Measurements from ENCODE around the gene RARG. TPM values are rescaled to one million over a fixed set of nuclear protein-coding genes. Genes with fewer than 3 reads are reported as not detected.

The RARG gene
- total and polyA plus RNA-seq, 12 donors: 3.8 to 36.4 (median 24.8) TPM

DNA sequence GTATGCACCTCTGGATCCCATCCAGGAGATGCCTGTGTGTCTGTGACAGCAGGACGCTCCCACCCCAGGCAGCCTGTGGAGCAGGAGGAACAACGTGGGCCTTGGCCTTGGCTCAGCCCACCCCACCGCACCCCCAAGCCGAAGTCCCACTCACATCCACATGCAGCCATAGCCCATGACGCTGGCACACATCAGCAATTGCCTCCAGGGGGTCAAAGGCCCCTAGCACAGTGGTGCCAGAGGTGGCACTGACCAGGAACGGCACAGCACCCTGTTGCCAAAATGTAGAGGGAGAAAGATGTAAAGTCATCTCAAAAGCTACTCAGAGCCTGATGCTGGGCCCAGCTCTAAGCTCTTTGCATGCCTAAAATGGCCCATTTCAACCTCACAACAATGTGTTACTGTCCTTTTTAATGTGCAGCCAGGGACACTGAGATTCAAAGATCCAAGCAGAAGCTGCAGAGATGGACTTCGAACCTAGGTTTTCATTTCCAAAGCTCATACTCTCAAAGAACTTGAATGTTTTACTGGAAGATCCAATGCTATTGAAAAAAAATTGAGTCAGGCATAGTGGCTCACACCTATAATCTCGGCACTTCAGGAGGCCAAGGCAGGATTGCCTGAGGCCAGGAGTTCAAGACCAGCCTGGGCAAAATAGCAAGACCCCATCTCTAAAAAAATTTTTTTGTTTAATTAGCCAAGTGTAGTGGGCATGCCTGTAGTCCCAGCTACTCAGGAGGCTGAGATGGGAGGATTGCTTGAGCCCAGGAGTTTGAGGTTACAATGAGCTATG, 70.7 kb downstream of the RARG start:
- Histone ChIP-seq H3K27ac (no peak overlapping the region), H3K9me3 (replicated peaks in 1 of 3) (no peaks in the 10 kb centered on the region), H3K4me1 (replicated peaks in 1 of 2) (peaks cover 0 to 3% of the 10 kb centered on the region in 2 donors), H3K27me3 (no peaks in the 10 kb centered on the region), H3K4me3 (no peak overlapping the region), H3K36me3 (replicated peaks in 1 of 2) (no peaks in the 10 kb centered on the region)
- intact Hi-C loops (cut with DNase I): loop anchor here (2.0 to 5.0 kb wide), 2 partner anchors 36 to 37 kb away; no protein-coding TSS in a partner anchor
- no peak for DNase-seq
- TF ChIP-seq, protein P1, sequence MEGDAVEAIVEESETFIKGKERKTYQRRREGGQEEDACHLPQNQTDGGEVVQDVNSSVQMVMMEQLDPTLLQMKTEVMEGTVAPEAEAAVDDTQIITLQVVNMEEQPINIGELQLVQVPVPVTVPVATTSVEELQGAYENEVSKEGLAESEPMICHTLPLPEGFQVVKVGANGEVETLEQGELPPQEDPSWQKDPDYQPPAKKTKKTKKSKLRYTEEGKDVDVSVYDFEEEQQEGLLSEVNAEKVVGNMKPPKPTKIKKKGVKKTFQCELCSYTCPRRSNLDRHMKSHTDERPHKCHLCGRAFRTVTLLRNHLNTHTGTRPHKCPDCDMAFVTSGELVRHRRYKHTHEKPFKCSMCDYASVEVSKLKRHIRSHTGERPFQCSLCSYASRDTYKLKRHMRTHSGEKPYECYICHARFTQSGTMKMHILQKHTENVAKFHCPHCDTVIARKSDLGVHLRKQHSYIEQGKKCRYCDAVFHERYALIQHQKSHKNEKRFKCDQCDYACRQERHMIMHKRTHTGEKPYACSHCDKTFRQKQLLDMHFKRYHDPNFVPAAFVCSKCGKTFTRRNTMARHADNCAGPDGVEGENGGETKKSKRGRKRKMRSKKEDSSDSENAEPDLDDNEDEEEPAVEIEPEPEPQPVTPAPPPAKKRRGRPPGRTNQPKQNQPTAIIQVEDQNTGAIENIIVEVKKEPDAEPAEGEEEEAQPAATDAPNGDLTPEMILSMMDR (IDR thresholded peaks at IDR 0.05): no peak
- 91 to 97% (median 91%) methylated on average over 5 to 8 of the region's 8 CpGs for WGBS, 4 donors

DNA sequence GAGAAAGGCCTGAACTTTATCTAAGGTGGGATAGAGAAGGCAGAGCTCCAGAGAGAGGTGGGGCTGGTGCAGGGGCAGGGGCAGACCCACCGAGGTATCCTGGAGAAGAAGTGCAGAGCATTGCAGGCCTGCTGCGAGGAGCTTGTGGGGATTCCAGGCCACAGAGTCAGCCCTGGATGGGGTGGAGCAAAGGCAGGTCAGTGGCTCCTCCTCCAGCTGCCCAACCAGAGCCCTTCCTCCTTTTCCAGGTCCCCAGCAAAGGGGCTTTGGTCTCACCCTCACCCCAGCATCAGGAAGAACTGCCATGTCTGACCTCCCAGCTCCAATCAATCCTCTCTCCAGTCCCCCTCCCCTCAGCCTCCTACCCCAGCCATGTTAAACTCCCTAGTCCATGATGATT, 71.3 kb downstream of the RARG start:
- intact Hi-C loops (cut with DNase I): loop anchor here (2.0 to 5.0 kb wide), 2 partner anchors 37 to 38 kb away; no protein-coding TSS in a partner anchor
- Histone ChIP-seq H3K4me1 (replicated peaks in 1 of 2) (peaks cover 0 to 3% of the 10 kb centered on the region in 2 donors), H3K9me3 (replicated peaks in 1 of 3) (no peaks in the 10 kb centered on the region), H3K36me3 (replicated peaks in 1 of 2) (no peaks in the 10 kb centered on the region), H3K27ac (no peak overlapping the region), H3K4me3 (no peak overlapping the region), H3K27me3 (no peaks in the 10 kb centered on the region)
- no peak for DNase-seq
- no peak for TF ChIP-seq POLR2A (IDR thresholded peaks at IDR 0.05)
- TF ChIP-seq, protein P1 (IDR thresholded peaks at IDR 0.05): no peak
- WGBS, 4 donors: 75 to 92% (median 81%) methylated on average over 2 of the region's 2 CpGs

Other genes starting within 250 kb of the RARG start
- 100 to 1,000 TPM; 324 to 800 (median 571) TPM for gene EIF4B, start 225.8 kb downstream of the RARG start, total RNA-seq
- gene EIF4B, start 225.8 kb downstream of the RARG start, polyA plus RNA-seq: 100 to 1,000 TPM in 2 of 3 donors, 10 to 100 TPM in 1; 77.1 to 282 (median 138) TPM
- 100 to 1,000 TPM in 7 of 9 donors, 10 to 100 TPM in 2; 21.8 to 268 (median 171) TPM for gene TNS2, start 182.1 kb downstream of the RARG start, total RNA-seq
- 1,000 to 10,000 TPM in 1 of 3 donors, 100 to 1,000 TPM in 1, 10 to 100 TPM in 1; 36.8 to 1,019 (median 396) TPM for gene TNS2, start 182.1 kb downstream of the RARG start, polyA plus RNA-seq
- 10 to 100 TPM; 28.9 to 74.6 (median 45.0) TPM for gene SPRYD3, start 152.8 kb downstream of the RARG start, total RNA-seq
- gene SPRYD3, start 152.8 kb downstream of the RARG start, polyA plus RNA-seq: 10 to 100 TPM; 16.4 to 52.8 (median 29.0) TPM
- 100 to 1,000 TPM in 6 of 9 donors, 10 to 100 TPM in 3; 12.9 to 559 (median 131) TPM for gene IGFBP6, start 134.5 kb downstream of the RARG start, total RNA-seq
- gene IGFBP6, start 134.5 kb downstream of the RARG start, polyA plus RNA-seq: 100 to 1,000 TPM in 2 of 3 donors, 10 to 100 TPM in 1; 26.4 to 478 (median 337) TPM
- under 1 TPM in 1 of 9 donors, not detected in 8; 0.79 TPM for gene SOAT2, start 128.7 kb downstream of the RARG start, total RNA-seq
- gene SOAT2, start 128.7 kb downstream of the RARG start, polyA plus RNA-seq: under 1 TPM in 2 of 3 donors, not detected in 1; 0.34 to 0.48 TPM
- gene ZNF740, start 51.5 kb downstream of the RARG start, total RNA-seq: 10 to 100 TPM in 8 of 9 donors, 1 to 10 TPM in 1; 8.8 to 61.0 (median 20.9) TPM
- gene ZNF740, start 51.5 kb downstream of the RARG start, polyA plus RNA-seq: 10 to 100 TPM in 2 of 3 donors, 1 to 10 TPM in 1; 6.6 to 11.3 (median 11.3) TPM
- gene CSAD, start 51.3 kb downstream of the RARG start, total RNA-seq: 10 to 100 TPM in 7 of 9 donors, 1 to 10 TPM in 2; 2.3 to 43.4 (median 19.8) TPM
- gene CSAD, start 51.3 kb downstream of the RARG start, polyA plus RNA-seq: 100 to 1,000 TPM in 2 of 3 donors, 10 to 100 TPM in 1; 10.9 to 140 (median 100) TPM
- gene ITGB7, start 25.0 kb downstream of the RARG start, total RNA-seq: 1 to 10 TPM in 8 of 9 donors, under 1 TPM in 1; 0.33 to 7.4 (median 4.0) TPM
- gene ITGB7, start 25.0 kb downstream of the RARG start, polyA plus RNA-seq: 1 to 10 TPM in 2 of 3 donors, under 1 TPM in 1; 0.95 to 4.0 (median 3.5) TPM
- 1 to 10 TPM in 6 of 9 donors, under 1 TPM in 3; 0.69 to 4.2 (median 1.4) TPM for gene ESPL1, start 36.1 kb upstream of the RARG start, total RNA-seq
- gene ESPL1, start 36.1 kb upstream of the RARG start, polyA plus RNA-seq: under 1 TPM; 0.56 to 0.81 (median 0.79) TPM
- 100 to 1,000 TPM; 501 to 976 (median 694) TPM for gene PFDN5, start 63.3 kb upstream of the RARG start, total RNA-seq
- gene PFDN5, start 63.3 kb upstream of the RARG start, polyA plus RNA-seq: 1,000 to 10,000 TPM in 2 of 3 donors, 100 to 1,000 TPM in 1; 840 to 2,052 (median 2,012) TPM
- gene MYG1, start 67.5 kb upstream of the RARG start, total RNA-seq: 10 to 100 TPM; 56.8 to 94.9 (median 70.2) TPM
- 100 to 1,000 TPM in 2 of 3 donors, 10 to 100 TPM in 1; 45.9 to 240 (median 220) TPM for gene MYG1, start 67.5 kb upstream of the RARG start, polyA plus RNA-seq
- 100 to 1,000 TPM in 2 of 9 donors, 10 to 100 TPM in 7; 50.1 to 108 (median 74.1) TPM for gene AAAS, start 89.4 kb upstream of the RARG start, total RNA-seq
- gene AAAS, start 89.4 kb upstream of the RARG start, polyA plus RNA-seq: 100 to 1,000 TPM in 2 of 3 donors, 10 to 100 TPM in 1; 59.2 to 210 (median 172) TPM
- not detected for gene SP7, start 104.1 kb upstream of the RARG start, total RNA-seq
- under 1 TPM in 1 of 3 donors, not detected in 2; 0.03 TPM for gene SP7, start 104.1 kb upstream of the RARG start, polyA plus RNA-seq
- 10 to 100 TPM; 34.9 to 90.0 (median 56.3) TPM for gene SP1, start 148.0 kb upstream of the RARG start, total RNA-seq
- gene SP1, start 148.0 kb upstream of the RARG start, polyA plus RNA-seq: 10 to 100 TPM; 16.3 to 48.8 (median 18.3) TPM
- gene AMHR2, start 191.6 kb upstream of the RARG start, total RNA-seq: 100 to 1,000 TPM in 2 of 9 donors, 10 to 100 TPM in 7; 26.7 to 106 (median 79.8) TPM
- gene AMHR2, start 191.6 kb upstream of the RARG start, polyA plus RNA-seq: 10 to 100 TPM; 19.8 to 41.2 (median 26.6) TPM
- 100 to 1,000 TPM in 7 of 9 donors, 10 to 100 TPM in 2; 68.2 to 233 (median 128) TPM for gene PRR13, start 209.5 kb upstream of the RARG start, total RNA-seq
- 100 to 1,000 TPM; 127 to 407 (median 130) TPM for gene PRR13, start 209.5 kb upstream of the RARG start, polyA plus RNA-seq
- gene PCBP2, start 219.9 kb upstream of the RARG start, total RNA-seq: 1,000 to 10,000 TPM in 2 of 9 donors, 100 to 1,000 TPM in 7; 255 to 1,158 (median 547) TPM
- gene PCBP2, start 219.9 kb upstream of the RARG start, polyA plus RNA-seq: 100 to 1,000 TPM; 521 to 757 (median 545) TPM

Data from adrenal gland (tissue), 12 donors.